Hepatocyte (in vitro differentiated cells): ENCODE results near the gene SLAIN1. TPM values are rescaled to one million over a fixed set of nuclear protein-coding genes. Genes with fewer than 3 reads are reported as not detected.

ENCODE experiments used
- DNase-seq: peaks from one replicate; pipeline ENCODE4 v3.0.0-alpha.2; 2016; ENCODE audit warnings: low spot score
- H2AFZ ChIP-seq: fragments of 200-600 bp; sonication (generic); 2 replicates; pipeline ENCODE4 v1.6.0; 2016; ENCODE audit warnings: antibody characterized with exemption, mild to moderate bottlenecking
- H3K27ac ChIP-seq: fragments of 200-600 bp; sonication (generic); 2 replicates; pipeline ENCODE4 v1.5.1; 2016; ENCODE audit warnings: mild to moderate bottlenecking
- H3K27me3 ChIP-seq: fragments of 200-600 bp; sonication (generic); 2 replicates; pipeline ENCODE4 v1.6.1; 2016
- H3K36me3 ChIP-seq: fragments of 200-600 bp; sonication (generic); replicated peaks from 2 replicates; pipeline ENCODE4 v1.5.1; 2016; ENCODE audit warnings: low read depth; ENCODE audit not compliant: insufficient read depth
- H3K4me1 ChIP-seq: fragments of 200-600 bp; sonication (generic); 2 replicates; pipeline ENCODE4 v1.5.1; 2016; ENCODE audit warnings: mild to moderate bottlenecking, moderate library complexity; ENCODE audit not compliant: insufficient read depth
- H3K4me2 ChIP-seq: fragments of 200-600 bp; sonication (generic); 2 replicates; pipeline ENCODE4 v1.6.0; 2016
- H3K4me3 ChIP-seq: fragments of 200-600 bp; sonication (generic); 2 replicates; pipeline ENCODE4 v1.5.1; 2016; ENCODE audit warnings: mild to moderate bottlenecking
- H3K79me2 ChIP-seq: fragments of 200-600 bp; sonication (generic); 2 replicates; pipeline ENCODE4 v1.6.0; 2017; ENCODE audit warnings: mild to moderate bottlenecking
- H3K9me2 ChIP-seq: fragments of 200-600 bp; sonication (generic); replicated peaks from 2 replicates; pipeline ENCODE4 v1.6.0; 2017; ENCODE audit warnings: mild to moderate bottlenecking; ENCODE audit not compliant: insufficient read depth
- H3K9me3 ChIP-seq: fragments of 200-600 bp; sonication (generic); 2 replicates; pipeline ENCODE4 v1.5.1; 2016; ENCODE audit warnings: low read depth, mild to moderate bottlenecking
- H4K20me1 ChIP-seq: fragments of 200-600 bp; sonication (generic); 2 replicates; pipeline ENCODE4 v1.6.0; 2016; ENCODE audit warnings: mild to moderate bottlenecking; ENCODE audit not compliant: insufficient read depth, poor library complexity, severe bottlenecking
- CTCF ChIP-seq: fragments of 200-600 bp; sonication (generic); IDR thresholded peaks from 2 replicates; pipeline ENCODE4 v1.5.1; 2016; ENCODE audit warnings: antibody characterized with exemption, mild to moderate bottlenecking; ENCODE audit not compliant: poor library complexity
- EZH2 ChIP-seq: fragments of 200-600 bp; sonication (generic); IDR thresholded peaks from 2 replicates; pipeline ENCODE4 v1.6.1; 2016; ENCODE audit warnings: antibody characterized with exemption, mild to moderate bottlenecking, borderline replicate concordance
- EZH2phosphoT487 ChIP-seq: fragments of 200-600 bp; sonication (generic); IDR thresholded peaks from one replicate; pipeline ENCODE4 v1.6.1; 2018; ENCODE audit warnings: antibody characterized with exemption, mild to moderate bottlenecking, low read depth, moderate library complexity; ENCODE audit not compliant: unreplicated experiment, severe bottlenecking
- WGBS: methylation state at CpG from one replicate; pipeline ENCODE4 v1.1.6; 2016; ENCODE audit warnings: low lambda C conversion rate; ENCODE audit errors: missing lambda C conversion rate; 5-methylcytosine and 5-hydroxymethylcytosine counted together
- polyA plus RNA-seq: library from polyadenylated mRNA; unstranded; fragments of >200 nt; fragmentation: Nextera tagmentation; extraction: Ambion mirVana; gene quantifications from 2 replicates; pipeline ENCODE4 v1.2.1, GENCODE V29; 2016
- total RNA-seq: library from RNA; depleted of rRNA; stranded (reverse); fragments of >200 nt; gene quantifications from 2 replicates; pipeline ENCODE4 v1.2.3, GENCODE V29; 2014

Gene SLAIN1
- total and polyA plus RNA-seq, 2 experiments from 2014 or later: 6.0 to 19.5 TPM

- H3K9me2 ChIP-seq: no peaks in the 10 kb centered on the region
- no peaks in the 10 kb centered on the region for H3K36me3 ChIP-seq
- H3K4me1 ChIP-seq: peaks cover 5% of the 10 kb centered on the region
- WGBS: 33% methylated on average over 9 of the region's 9 CpGs
- H3K9me3 ChIP-seq: no peaks in the 10 kb centered on the region
- TF ChIP-seq CTCF (no peak), EZH2phosphoT487 (no peak), EZH2 (no peak)
- DNase-seq: peak; percentile 34
- peaks cover 15% of the 10 kb centered on the region for H3K79me2 ChIP-seq
- H3K4me2 ChIP-seq: peak overlapping the region; percentile 88
- peaks cover 18% of the 10 kb centered on the region for H3K27me3 ChIP-seq
- peak overlapping the region; percentile 71 for H2AFZ ChIP-seq
- H3K27ac ChIP-seq: no peak overlapping the region
- no peaks in the 10 kb centered on the region for H4K20me1 ChIP-seq
- H3K4me3 ChIP-seq: no peak overlapping the region
These were observed 1.2 kb upstream of the SLAIN1 start for GRCh38 chr13:77696006-77696878.

GRCh38 chr13:77696879-77697216 lies 639 bp upstream of the SLAIN1 start:
- Histone ChIP-seq H3K4me2 (peak overlapping the region; percentile 88), H3K4me3 (peak overlapping the region; percentile 56), H3K36me3 (no peaks in the 10 kb centered on the region), H3K27me3 (peaks cover 18% of the 10 kb centered on the region), H3K79me2 (peaks cover 15% of the 10 kb centered on the region), H3K4me1 (peaks cover 5% of the 10 kb centered on the region), H3K9me3 (no peaks in the 10 kb centered on the region), H2AFZ (peak overlapping the region; percentile 71), H3K27ac (no peak overlapping the region), H3K9me2 (no peaks in the 10 kb centered on the region), H4K20me1 (no peaks in the 10 kb centered on the region)
- 55% methylated on average over 3 of the region's 3 CpGs for WGBS
- no peak for TF ChIP-seq CTCF
- no peak for TF ChIP-seq EZH2
- TF ChIP-seq EZH2phosphoT487: no peak
- DNase-seq: no peak

- TF ChIP-seq EZH2: no peak
- peak; percentile 34 for TF ChIP-seq EZH2phosphoT487
- peak overlapping the region; percentile 69 for H2AFZ ChIP-seq
- H3K79me2 ChIP-seq: peaks cover 23% of the 10 kb centered on the region
- under 1% methylated on average over 49 of the region's 75 CpGs for WGBS
- DNase-seq: peak; percentile 59
- H4K20me1 ChIP-seq: no peaks in the 10 kb centered on the region
- H3K27ac ChIP-seq: no peak overlapping the region
- peaks cover 18% of the 10 kb centered on the region for H3K27me3 ChIP-seq
- H3K4me3 ChIP-seq: peak overlapping the region; percentile 56
- no peaks in the 10 kb centered on the region for H3K36me3 ChIP-seq
- peak overlapping the region; percentile 88 for H3K4me2 ChIP-seq
- peaks cover 5% of the 10 kb centered on the region for H3K4me1 ChIP-seq
- no peaks in the 10 kb centered on the region for H3K9me3 ChIP-seq
- H3K9me2 ChIP-seq: no peaks in the 10 kb centered on the region
These were observed 943 bp downstream of the SLAIN1 start for GRCh38 chr13:77698201-77699058.
